Mesothelial cell of epicardium (in vitro differentiated cells): ENCODE results near the gene GLRX. TPM values are rescaled to one million over a fixed set of nuclear protein-coding genes. Genes with fewer than 3 reads are reported as not detected.

ENCODE experiments used
- DNase-seq, 2 experiments: peaks; one replicate each; pipeline ENCODE4 v3.0.0; 2021; ENCODE audit warnings: low spot score in 2 of 2; ENCODE audit not compliant: unreplicated experiment in 2 of 2
- H3K27ac Mint-ChIP-seq: 2 replicates; pipeline ENCODE4 v1.8.0; 2021; ENCODE audit warnings: mixed read lengths
- H3K27me3 Mint-ChIP-seq: 2 replicates; pipeline ENCODE4 v1.8.0; 2021; ENCODE audit warnings: low read depth, mixed read lengths
- H3K36me3 Mint-ChIP-seq: 2 replicates; pipeline ENCODE4 v1.8.0; 2021; ENCODE audit warnings: mixed read lengths
- H3K4me1 Mint-ChIP-seq: 2 replicates; pipeline ENCODE4 v1.8.0; 2021; ENCODE audit warnings: mixed read lengths
- H3K4me3 Mint-ChIP-seq: 2 replicates; pipeline ENCODE4 v1.8.0; 2021; ENCODE audit warnings: mild to moderate bottlenecking, moderate library complexity, mixed read lengths
- H3K9me3 Mint-ChIP-seq: 2 replicates; pipeline ENCODE4 v1.8.0; 2021; ENCODE audit warnings: mixed read lengths
- CTCF ChIP-seq: fragments of 200-600 bp; sonication (generic); IDR thresholded peaks from one replicate; pipeline ENCODE4 v1.5.0; 2021; ENCODE audit warnings: antibody characterized with exemption; ENCODE audit not compliant: unreplicated experiment
- total RNA-seq: library from RNA; stranded (reverse); gene quantifications from 3 replicates; pipeline ENCODE4 v1.2.1, GENCODE V29; 2021

Gene GLRX
- total RNA-seq, 1 donor from 2014 or later, result 14.8 TPM

GRCh38 chr5:95823738-95824609 lies 1.4 kb upstream of the GLRX start:
- Mint-ChIP-seq H3K9me3 (no peaks in the 10 kb centered on the region), H3K36me3 (no peaks in the 10 kb centered on the region), H3K27ac (peak overlapping the region; percentile 93), H3K4me1 (peaks cover 35% of the 10 kb centered on the region), H3K4me3 (peak overlapping the region; percentile 94), H3K27me3 (no peaks in the 10 kb centered on the region)
- TF ChIP-seq CTCF, result no peak
- DNase-seq, result no peak

GRCh38 chr5:95823218-95823737 lies 752 bp upstream of the GLRX start:
- Mint-ChIP-seq H3K4me1 (peaks cover 42% of the 10 kb centered on the region), H3K9me3 (no peaks in the 10 kb centered on the region), H3K27ac (peak overlapping the region; percentile 93), H3K36me3 (no peaks in the 10 kb centered on the region), H3K4me3 (peak overlapping the region; percentile 94), H3K27me3 (no peaks in the 10 kb centered on the region)
- no peak for DNase-seq
- no peak for TF ChIP-seq CTCF

DNA sequence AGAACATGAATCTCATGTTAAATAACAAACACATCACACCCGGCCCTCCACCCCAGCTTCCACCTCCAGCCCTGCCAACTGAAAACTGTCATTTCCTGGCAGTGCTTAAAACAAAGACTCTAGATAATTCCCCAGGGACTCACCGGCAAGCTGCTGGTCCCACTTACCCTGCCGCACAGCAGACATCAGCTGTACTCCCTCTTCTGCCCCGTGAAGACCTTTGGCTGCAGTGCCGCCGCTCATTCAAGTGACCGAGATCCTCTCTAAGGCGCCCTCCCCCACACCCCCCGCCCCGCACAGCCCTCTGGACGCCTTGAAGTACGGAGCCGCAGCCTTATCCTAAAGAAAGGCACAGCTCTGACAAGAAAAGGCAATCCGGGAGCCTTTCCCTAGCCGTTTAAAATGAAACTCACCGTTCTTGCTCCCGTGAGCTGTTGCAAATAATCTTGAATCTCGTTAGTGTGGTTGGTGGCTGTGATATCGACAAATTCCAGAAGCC lies 434 bp downstream of the GLRX start:
- Mint-ChIP-seq H3K4me1 (peaks cover 52% of the 10 kb centered on the region), H3K27me3 (no peaks in the 10 kb centered on the region), H3K27ac (peak overlapping the region; percentile 93), H3K36me3 (no peaks in the 10 kb centered on the region), H3K4me3 (peak overlapping the region; percentile 94), H3K9me3 (no peaks in the 10 kb centered on the region)
- peak in 1 of 2 experiments; percentile 43 for DNase-seq
- TF ChIP-seq CTCF, result no peak

DNA sequence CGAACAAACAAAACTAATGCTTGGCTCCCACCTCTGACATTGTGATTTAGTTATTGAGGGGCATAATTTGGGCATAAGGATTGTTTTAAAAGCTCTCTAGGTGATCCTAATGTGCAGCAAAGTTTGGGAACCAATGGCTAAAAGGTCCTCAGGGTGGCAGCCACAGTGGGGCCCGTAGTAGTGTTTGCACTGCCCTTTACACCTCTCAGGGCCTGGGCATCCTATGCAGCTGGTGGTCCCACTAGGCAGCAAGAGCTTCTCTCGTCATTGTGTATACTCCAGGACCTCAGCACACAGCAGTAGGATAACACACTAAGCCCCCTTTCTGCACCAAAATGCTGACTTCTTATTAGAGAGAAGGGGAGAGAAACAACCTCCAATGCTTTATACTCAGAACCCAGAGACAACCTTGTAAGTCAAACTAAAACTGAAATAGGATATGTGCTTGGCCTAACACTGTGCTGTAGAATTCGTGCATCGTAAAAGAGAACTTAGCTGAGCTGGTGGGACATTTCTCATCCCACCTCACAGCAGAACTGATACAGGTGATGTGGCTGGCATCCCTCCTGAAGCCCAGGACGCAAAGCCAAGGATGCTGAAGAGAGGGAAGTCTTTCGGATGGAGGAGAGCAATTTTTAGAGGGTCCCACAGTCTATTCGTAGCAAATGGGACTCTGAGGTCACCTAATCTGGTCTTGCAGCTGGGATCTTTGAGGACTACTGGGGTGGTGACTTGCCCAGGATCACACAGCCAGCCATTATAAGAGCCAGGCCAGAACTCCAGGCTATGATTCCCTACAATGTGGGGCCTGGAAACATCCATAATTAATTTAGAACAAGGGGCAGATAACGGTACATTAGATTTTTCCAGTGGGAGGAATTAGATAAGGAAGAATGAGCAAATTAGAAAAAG lies 1.2 kb downstream of the GLRX start:
- H3K27me3 Mint-ChIP-seq, result no peaks in the 10 kb centered on the region
- TF ChIP-seq CTCF, result no peak
- no peaks in the 10 kb centered on the region for H3K9me3 Mint-ChIP-seq
- H3K36me3 Mint-ChIP-seq, result peaks cover 2% of the 10 kb centered on the region
- H3K27ac Mint-ChIP-seq, result peak overlapping the region; percentile 93
- H3K4me1 Mint-ChIP-seq, result peaks cover 52% of the 10 kb centered on the region
- no peak for DNase-seq
- peak overlapping the region; percentile 94 for H3K4me3 Mint-ChIP-seq
